Measurements from ENCODE around the gene NUP210L. TPM values are rescaled to one million over a fixed set of nuclear protein-coding genes. Genes with fewer than 3 reads are reported as not detected.

The NUP210L gene
- total and polyA plus RNA-seq, 2 donors (not counting 3 experiments of a cell fraction or from before 2014, with no cell fraction given) = 0.01 to 0.07 TPM

GRCh38 chr1:153958111-153958960 lies 196.5 kb downstream of the NUP210L start, which contains the start of gene CRTC2:
Gene CRTC2 (minus strand): TSS chr1:153958612. CDS start chr1:153958497, 115 bp downstream.
- no TSS peak for BruUV-seq (replicated peaks)

GRCh38 chr1:153957744-153958110 lies 197.1 kb downstream of the NUP210L start:
- CTCF ChIA-PET = interaction anchor here (1.5 to 4.2 kb wide), 4 partner anchors 9 to 20 kb away, joined by 4 to 25 read pairs (median 7); partner anchors contain the start of genes CREB3L4, DENND4B and JTB
- Histone ChIP-seq H4K20me1 (replicated peaks; ENCODE audit: control insufficient read depth, extremely low read depth, insufficient read depth, low read length) (no peaks in the 10 kb centered on the region), H3K36me3 (ENCODE audit: control insufficient read depth in 2 of 2, extremely low read depth in 1 of 2, insufficient read depth in 2 of 2, low read length in 2 of 2) (peaks cover 0 to 17% of the 10 kb centered on the region in 2 experiments), H3K9me1 (replicated peaks; ENCODE audit: control insufficient read depth, extremely low read depth, insufficient read depth, low read length) (no peaks in the 10 kb centered on the region), H3K4me3 (replicated peaks in 1 of 3; ENCODE audit: insufficient read depth in 1 of 3, low read depth in 1 of 3, low read length in 3 of 3) (peak overlapping the region; percentile 47 to 80 (median 75)), H3K4me1 (ENCODE audit: control insufficient read depth, extremely low read depth, insufficient read depth, low read length) (peaks cover 31% of the 10 kb centered on the region), H3K27ac (ENCODE audit: insufficient read depth, low read depth, low read length) (peak overlapping the region; percentile 18), H2AFZ (ENCODE audit: low read depth, low read length) (peak overlapping the region; percentile 22), H3K4me2 (ENCODE audit: insufficient read depth, low read length) (peak overlapping the region; percentile 72), H3K9me3 (replicated peaks; ENCODE audit: control insufficient read depth, insufficient read depth, low read length) (no peaks in the 10 kb centered on the region), H3K9ac (replicated peaks; ENCODE audit: extremely low read depth, insufficient read depth, low read length) (peak overlapping the region; percentile 72), H3K27me3 (ENCODE audit: control insufficient read depth in 2 of 2, insufficient read depth in 2 of 2, low read length in 2 of 2) (no peaks in the 10 kb centered on the region), H3K79me2 (ENCODE audit: control insufficient read depth, insufficient read depth, low read length) (peaks cover 45% of the 10 kb centered on the region)
- DNase-seq (ENCODE audit: low read depth, low spot score) = peak; percentile 31
- no TSS peak for BruUV-seq (replicated peaks)
- FAIRE-seq = peak; percentile 63
- TF ChIP-seq MAX (IDR thresholded peaks at IDR 0.05; ENCODE audit: insufficient read depth, insufficient read length) (no peak), GATA2 (IDR thresholded peaks at IDR 0.05; ENCODE audit: insufficient read depth, insufficient read length, low read depth, low read length) (no peak), EZH2 (IDR thresholded peaks at IDR 0.05; ENCODE audit: borderline replicate concordance, low read depth, low read length, severe bottlenecking) (no peak), FOS (IDR thresholded peaks at IDR 0.05; ENCODE audit: borderline replicate concordance, insufficient read depth, low read length) (no peak), POLR2AphosphoS5 (IDR thresholded peaks at IDR 0.05; ENCODE audit: insufficient read depth, low read depth, low read length) (no peak), POLR2A (IDR thresholded peaks at IDR 0.05; ENCODE audit: low read depth, low read length) (no peak), JUN (IDR thresholded peaks at IDR 0.05; ENCODE audit: borderline replicate concordance, insufficient read depth, insufficient read length, low read depth) (no peak), CTCF (IDR thresholded peaks at IDR 0.05; ENCODE audit: extremely low read depth in 1 of 2, insufficient read depth in 1 of 2, low read depth in 1 of 2, low read length in 2 of 2) (no peak), MYC (IDR thresholded peaks at IDR 0.05; ENCODE audit: low read depth, low read length) (no peak)
- POLR2A ChIA-PET = interaction anchor here (1.2 kb wide), 1 partner anchor 76 kb away, joined by 3 read pairs; no protein-coding TSS in a partner anchor
- dilution Hi-C loops (cut with MboI; ENCODE audit: extremely low pct_ligation_motif_present, low sequenced_read_pairs) = no loop called here
- intact Hi-C loops (cut with micrococcal nuclease) = loop anchor here (1.0 kb wide), 4 partner anchors 11 to 34 kb away; partner anchors contain the start of genes DENND4B and JTB

More at GRCh38 chr1:153958111-153958960, 196.5 kb downstream of the NUP210L start, which contains the start of gene CRTC2:
- Histone ChIP-seq H3K4me3 (replicated peaks in 1 of 3; ENCODE audit: insufficient read depth in 1 of 3, low read depth in 1 of 3, low read length in 3 of 3) (peak within 1 kb of the TSS; percentile 47 to 80 (median 75)), H3K79me2 (ENCODE audit: control insufficient read depth, insufficient read depth, low read length) (peaks cover 45% of the 10 kb centered on the region), H3K9me3 (replicated peaks; ENCODE audit: control insufficient read depth, insufficient read depth, low read length) (no peaks in the 10 kb centered on the region), H3K9me1 (replicated peaks; ENCODE audit: control insufficient read depth, extremely low read depth, insufficient read depth, low read length) (no peaks in the 10 kb centered on the region), H4K20me1 (replicated peaks; ENCODE audit: control insufficient read depth, extremely low read depth, insufficient read depth, low read length) (no peaks in the 10 kb centered on the region), H3K9ac (replicated peaks; ENCODE audit: extremely low read depth, insufficient read depth, low read length) (peak within 1 kb of the TSS; percentile 72), H3K36me3 (ENCODE audit: control insufficient read depth in 2 of 2, extremely low read depth in 1 of 2, insufficient read depth in 2 of 2, low read length in 2 of 2) (peaks cover 0 to 17% of the 10 kb centered on the region in 2 experiments), H3K27ac (ENCODE audit: insufficient read depth, low read depth, low read length) (peak within 1 kb of the TSS; percentile 18), H3K4me1 (ENCODE audit: control insufficient read depth, extremely low read depth, insufficient read depth, low read length) (peaks cover 35% of the 10 kb centered on the region), H3K4me2 (ENCODE audit: insufficient read depth, low read length) (peak within 1 kb of the TSS; percentile 72), H2AFZ (ENCODE audit: low read depth, low read length) (peak within 1 kb of the TSS; percentile 47), H3K27me3 (ENCODE audit: control insufficient read depth in 2 of 2, insufficient read depth in 2 of 2, low read length in 2 of 2) (no peaks in the 10 kb centered on the region)
- dilution Hi-C loops (cut with MboI; ENCODE audit: extremely low pct_ligation_motif_present, low sequenced_read_pairs) = no loop called here
- POLR2A ChIA-PET = interaction anchor here (0.9 to 1.2 kb wide), 2 partner anchors 12 to 77 kb away, joined by 3 to 5 read pairs; partner anchors contain the start of gene DENND4B
- FAIRE-seq (peak; percentile 100), DNase-seq (ENCODE audit: low read depth, low spot score) (peak; percentile 98)
- intact Hi-C loops (cut with micrococcal nuclease) = loop anchor here (1.0 kb wide), 4 partner anchors 12 to 35 kb away; partner anchors contain the start of genes DENND4B and JTB
- no peak for TF ChIP-seq EZH2 (IDR thresholded peaks at IDR 0.05; ENCODE audit: borderline replicate concordance, low read depth, low read length, severe bottlenecking)
- TF ChIP-seq POLR2A (IDR thresholded peaks at IDR 0.05; ENCODE audit: low read depth, low read length) = peak; percentile 33
- peak; percentile 81 for TF ChIP-seq POLR2AphosphoS5 (IDR thresholded peaks at IDR 0.05; ENCODE audit: insufficient read depth, low read depth, low read length)
- CTCF ChIA-PET = interaction anchor here (1.5 to 4.2 kb wide), 4 partner anchors 9 to 21 kb away, joined by 4 to 25 read pairs (median 7); partner anchors contain the start of genes CREB3L4, DENND4B and JTB

All from endothelial cell of umbilical vein (primary cell).